Stomach (tissue), 4 donors: ENCODE data around the gene L3MBTL4.

ENCODE experiments used
- CTCF ChIP-seq, 7 experiments: fragments of 450-650 bp in 4 of 7; fragments of 200-600 bp in 3 of 7; sonication (generic) in 3 of 7; IDR thresholded peaks; one replicate each; pipeline ENCODE4 v1.5.1; 2016 to 2019; ENCODE audit warnings: antibody characterized with exemption in 7 of 7, control low read depth in 2 of 7, mild to moderate bottlenecking in 1 of 7
- EP300 ChIP-seq: sonication (generic); formaldehyde crosslinking; IDR thresholded peaks from one replicate; pipeline ENCODE4 v1.6.1; 2017; ENCODE audit warnings: antibody characterized with exemption
- POLR2A ChIP-seq, 4 donors: fragments of 450-650 bp; IDR thresholded peaks; one replicate each; pipeline ENCODE4 v1.6.1; 2016; ENCODE audit warnings: antibody characterized with exemption in 4 of 4, control low read depth in 2 of 4, mild to moderate bottlenecking in 1 of 4, moderate library complexity in 1 of 4

GRCh38 chr18:6284761-6285160 lies 129.9 kb downstream of the L3MBTL4 start:
- no peak for TF ChIP-seq CTCF (IDR thresholded peaks at IDR 0.05)
- no peak for TF ChIP-seq EP300
- no peak for TF ChIP-seq POLR2A (IDR thresholded peaks at IDR 0.05)
